HG03520 (cell line): ENCODE measurements around the gene SNAP47.

Experiments
- ATAC-seq: cut with Tn5 transposase; IDR thresholded peaks from one replicate; pipeline ENCODE4 v1.9.1; 2021; ENCODE audit warnings: mild to moderate bottlenecking, moderate library complexity; ENCODE audit not compliant: unreplicated experiment

Gene SNAP47

DNA sequence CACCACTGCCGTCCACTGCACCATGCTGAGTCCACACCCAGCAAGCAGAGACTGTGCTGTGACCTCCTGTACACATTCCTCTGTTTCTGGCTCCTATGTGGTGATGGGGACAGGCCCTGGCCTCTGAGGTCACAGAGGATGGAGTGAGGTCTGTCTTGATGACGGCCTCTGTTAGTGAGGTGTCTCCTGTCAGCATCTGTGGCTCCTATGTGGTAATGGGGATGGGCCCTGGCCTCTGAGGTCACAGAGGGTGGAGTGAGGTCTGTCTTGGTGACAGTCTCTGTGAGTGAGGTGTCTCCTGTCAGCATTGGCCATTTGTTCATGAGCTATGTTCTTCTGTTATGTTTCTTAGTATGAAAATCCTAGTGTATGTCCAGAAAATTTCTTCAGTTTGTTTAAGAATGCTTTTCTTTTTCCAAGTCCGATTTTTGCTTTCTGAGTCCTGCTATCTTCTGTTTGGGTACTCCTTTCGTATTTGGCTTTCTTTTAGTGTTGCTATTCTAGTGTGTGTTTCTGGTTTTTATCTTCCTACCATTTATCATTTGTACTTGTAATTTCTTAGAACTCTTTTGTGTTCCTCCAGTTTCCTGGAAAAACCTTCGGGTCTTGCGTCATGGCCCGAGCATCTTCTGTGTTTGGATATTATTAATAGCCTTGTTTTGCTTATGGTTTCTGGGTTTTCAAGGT lies 13.4 kb downstream of the SNAP47 start:
- ATAC-seq = no peak

- ATAC-seq = no peak
Observed at GRCh38 chr1:227749225-227749624, 14.0 kb downstream of the SNAP47 start.

DNA sequence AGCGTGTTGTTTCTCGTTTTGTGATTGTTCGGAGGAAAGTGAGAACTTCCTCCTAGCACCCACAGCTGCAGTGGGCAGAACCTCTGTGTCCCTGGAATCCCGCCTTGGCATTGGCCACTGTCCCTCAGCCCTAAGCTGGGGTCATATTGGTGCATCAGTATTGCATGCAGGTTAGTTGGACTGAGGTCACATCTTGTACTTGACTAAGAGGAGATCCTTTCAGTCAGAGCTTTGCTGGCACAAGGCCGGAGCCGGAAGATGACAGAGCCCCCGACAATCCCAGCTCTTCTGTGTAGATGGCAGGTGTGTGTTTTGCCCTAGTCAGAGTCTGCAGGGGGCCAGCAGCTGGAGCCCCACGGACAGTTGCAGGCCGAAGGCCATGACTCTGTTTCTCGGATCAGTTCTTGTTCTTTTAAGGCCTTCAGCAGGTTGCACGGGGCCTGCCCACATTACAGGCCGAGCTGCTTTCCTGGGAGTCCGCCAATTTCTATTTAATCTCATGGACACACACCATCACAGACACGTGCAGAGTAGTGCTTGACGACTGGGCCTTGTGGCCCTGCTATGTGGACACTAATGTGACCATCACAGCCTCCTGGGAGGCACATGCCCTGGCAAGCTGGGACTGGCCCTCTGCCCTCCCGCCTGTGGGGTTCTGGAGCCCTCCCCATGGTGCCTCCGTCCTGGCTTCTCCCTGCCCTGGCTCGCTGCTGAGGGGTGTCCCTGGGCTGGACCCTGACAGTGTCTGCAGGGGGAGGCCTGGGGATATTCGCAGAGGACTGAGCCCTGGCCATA lies 14.9 kb downstream of the SNAP47 start:
- no peak for ATAC-seq

GRCh38 chr1:227753999-227754711 lies 18.9 kb downstream of the SNAP47 start:
- no peak for ATAC-seq

DNA sequence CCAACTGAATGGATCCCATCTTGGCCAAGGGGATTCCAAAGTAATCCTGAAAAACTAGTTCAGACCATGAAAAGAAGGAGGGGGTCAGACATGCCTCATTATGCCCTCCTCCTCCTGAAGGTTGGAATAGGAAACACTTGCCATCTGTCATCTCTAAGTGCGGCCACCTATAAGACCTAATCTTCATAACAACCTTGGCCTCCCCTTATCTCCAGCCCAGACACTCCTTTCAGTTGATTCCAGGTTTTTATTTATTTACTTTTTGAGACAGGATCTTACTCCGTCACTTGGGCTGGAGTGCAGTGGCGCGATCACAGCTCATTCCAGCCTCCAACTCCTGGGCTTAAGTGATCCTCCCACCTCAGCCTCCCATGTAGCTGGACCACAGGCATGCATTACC lies 19.7 kb downstream of the SNAP47 start:
- no peak for ATAC-seq

GRCh38 chr1:227756172-227756959 lies 21.1 kb downstream of the SNAP47 start:
- no peak for ATAC-seq

DNA sequence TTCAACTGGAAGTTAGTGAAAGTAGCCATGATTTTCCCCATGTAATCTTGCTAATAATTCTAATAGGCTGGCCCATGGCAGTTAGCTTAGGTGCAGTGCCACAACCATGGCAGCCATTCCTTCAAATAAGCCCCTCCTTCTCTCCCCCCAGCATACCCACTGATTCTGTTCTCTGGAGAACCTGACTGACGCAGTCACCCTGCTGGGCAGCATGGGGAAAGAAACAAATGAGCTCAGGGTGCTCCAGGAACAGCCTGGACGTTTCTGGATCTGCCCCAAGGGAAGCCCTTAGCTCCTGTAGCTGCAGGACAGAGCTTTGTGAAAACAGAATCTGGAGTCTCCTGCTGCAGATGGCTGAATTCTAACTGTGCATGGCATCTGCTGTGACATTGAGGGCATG lies 22.5 kb downstream of the SNAP47 start:
- no peak for ATAC-seq

DNA sequence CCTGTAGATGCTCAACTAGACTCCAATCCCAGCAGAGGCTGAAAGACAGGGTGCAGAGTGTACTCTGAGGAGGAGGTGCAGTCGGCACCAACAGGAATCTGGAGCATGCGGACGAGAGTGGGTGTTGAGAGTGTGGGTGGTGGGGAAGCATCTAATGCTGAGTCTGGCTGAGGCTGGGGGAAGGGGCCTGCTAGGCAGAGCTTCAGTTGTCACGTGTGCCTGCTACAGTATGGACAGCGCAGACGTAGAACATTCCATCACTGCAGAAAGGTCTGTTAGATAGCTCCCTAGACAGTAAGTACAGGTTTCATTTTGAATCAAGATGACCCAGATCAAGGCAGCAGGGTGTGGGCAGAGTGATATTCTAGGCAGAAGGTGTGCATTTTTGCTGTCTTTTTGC lies 23.1 kb downstream of the SNAP47 start:
- no peak for ATAC-seq

DNA sequence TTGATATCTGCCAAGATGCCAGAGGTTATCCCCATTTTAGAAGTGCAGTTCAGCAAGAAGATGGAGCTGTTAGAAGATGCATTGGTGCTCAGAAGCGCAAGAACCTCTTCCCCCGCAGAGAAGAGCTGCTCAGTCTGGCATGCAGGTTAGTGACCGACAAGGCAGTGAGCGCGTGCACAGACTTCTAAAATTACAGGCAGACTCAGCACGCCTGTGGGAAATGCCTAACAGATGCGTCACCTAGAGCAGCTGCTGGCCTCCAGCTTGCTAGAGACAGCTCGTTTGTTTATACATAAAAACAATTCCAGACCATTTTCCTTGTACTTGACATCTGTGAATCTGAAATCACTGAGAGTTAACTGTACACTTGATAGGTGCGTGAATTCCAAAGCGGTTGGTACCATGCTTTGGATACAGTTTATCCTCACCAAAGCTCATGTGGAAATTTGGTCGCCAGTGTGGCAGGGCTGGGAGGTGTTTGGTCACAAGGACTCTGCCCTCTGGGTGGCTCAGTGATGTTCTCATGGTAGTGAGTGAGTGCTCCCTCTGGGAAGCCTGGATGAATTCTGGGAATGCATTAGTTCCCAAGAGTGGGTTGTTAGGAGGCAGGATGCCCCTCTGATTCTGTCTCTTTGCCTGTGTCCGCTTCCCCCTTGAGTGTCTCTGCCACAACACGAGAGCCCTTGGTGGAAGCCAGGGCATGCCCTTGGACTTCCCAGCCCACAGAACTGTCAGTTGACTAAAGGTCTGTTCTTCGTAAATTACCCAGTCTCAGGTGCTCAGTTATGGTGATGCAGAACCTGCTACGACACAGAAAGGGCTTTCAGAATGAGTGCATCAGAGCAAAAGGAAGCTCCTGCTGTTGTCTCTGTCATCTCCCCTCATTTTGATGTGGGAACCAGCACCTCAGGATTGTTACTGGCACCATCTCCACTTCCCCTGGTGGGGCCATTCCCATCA lies 24.4 kb downstream of the SNAP47 start:
- ATAC-seq = no peak

DNA sequence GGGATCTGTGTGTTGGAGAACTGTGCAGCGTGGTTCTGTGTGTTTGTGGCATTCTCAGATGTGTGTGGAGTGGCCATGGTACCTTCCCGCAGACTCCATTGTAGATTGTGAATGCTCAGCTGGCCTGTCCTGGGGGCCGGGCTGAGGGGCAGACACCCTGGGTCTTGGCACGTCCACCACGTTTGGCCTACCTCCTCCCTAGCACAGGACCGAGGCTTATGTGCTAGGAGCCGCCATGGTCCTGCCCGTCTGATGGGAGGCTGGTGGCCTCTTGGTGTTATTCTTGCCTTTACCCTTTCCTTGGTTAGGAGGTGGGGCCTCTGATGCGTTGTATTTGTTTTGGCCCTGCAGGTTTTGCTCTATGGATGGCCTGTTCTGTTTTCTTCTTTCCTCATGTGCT lies 25.1 kb downstream of the SNAP47 start:
- no peak for ATAC-seq

DNA sequence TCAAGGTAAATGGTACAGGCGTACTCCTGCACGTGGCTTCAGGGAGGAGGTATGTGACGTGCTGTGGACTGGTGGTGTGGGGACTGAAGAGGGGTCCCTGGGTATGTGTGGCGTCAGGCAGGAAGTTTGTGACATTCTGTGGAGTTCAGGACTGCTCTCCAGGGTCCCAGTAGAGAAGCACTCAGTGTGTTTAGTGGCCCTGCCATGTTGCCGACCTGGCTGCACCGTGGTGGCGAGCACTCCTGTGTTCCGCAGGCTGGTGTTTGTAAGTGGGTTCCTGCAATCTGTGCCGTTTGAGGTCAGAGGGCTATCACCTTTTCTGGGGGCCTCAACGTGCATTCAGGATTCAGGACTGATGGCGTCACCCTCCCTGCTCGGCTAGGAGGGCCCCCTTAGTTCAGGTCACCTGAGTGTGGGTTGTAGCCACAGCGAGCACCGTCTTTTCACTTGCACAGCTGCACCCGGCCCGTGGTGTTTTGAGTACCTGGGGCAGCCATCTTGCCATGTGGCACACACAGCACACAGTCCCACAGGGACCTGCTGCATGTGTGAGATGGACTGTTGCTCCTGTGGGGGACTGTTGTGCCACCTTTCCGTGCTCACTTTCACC lies 26.5 kb downstream of the SNAP47 start:
- ATAC-seq = no peak

GRCh38 chr1:227762231-227762911 lies 27.1 kb downstream of the SNAP47 start:
- ATAC-seq = peak; percentile 88

- ATAC-seq = no peak
Observed at GRCh38 chr1:227763246-227764018, 28.2 kb downstream of the SNAP47 start.

- ATAC-seq = no peak
Observed at GRCh38 chr1:227764019-227764391, 28.8 kb downstream of the SNAP47 start.

DNA sequence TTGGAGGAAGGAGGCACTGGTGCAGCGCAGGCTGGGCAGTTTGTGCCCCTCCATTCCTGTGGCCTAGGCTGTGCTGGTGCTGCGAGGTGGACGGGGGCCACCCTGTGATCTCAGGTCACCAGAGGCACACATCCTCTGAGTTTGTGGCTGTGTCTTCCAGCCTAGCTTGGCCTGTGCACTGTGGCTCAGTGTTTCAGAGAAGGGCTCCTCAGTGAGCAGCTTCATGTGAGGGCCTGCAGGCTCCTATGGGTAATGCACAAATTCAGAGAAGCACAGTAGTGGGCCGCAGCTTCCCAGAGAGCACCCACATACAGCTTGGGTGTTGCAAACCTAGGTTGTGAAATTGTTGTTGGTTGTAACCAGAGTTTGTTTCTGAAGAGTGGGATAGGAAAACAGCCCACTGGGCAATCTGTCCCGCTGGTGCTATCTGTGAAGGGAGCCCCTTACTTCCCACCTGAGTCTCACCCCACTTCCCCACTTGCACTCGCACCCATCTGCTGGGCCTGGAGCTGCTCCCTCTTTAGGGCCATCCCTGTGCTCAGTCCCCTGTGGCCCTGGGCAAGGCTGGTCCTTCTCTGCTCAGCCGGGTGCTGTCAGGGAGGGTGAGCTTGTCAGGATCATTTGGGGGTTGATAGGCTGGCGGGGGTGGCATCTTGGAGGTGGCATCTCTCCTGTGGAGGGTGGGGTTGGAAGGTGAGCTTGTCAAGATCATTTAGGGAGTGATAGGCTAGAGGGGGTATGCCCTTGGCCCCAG lies 30.2 kb downstream of the SNAP47 start:
- no peak for ATAC-seq

DNA sequence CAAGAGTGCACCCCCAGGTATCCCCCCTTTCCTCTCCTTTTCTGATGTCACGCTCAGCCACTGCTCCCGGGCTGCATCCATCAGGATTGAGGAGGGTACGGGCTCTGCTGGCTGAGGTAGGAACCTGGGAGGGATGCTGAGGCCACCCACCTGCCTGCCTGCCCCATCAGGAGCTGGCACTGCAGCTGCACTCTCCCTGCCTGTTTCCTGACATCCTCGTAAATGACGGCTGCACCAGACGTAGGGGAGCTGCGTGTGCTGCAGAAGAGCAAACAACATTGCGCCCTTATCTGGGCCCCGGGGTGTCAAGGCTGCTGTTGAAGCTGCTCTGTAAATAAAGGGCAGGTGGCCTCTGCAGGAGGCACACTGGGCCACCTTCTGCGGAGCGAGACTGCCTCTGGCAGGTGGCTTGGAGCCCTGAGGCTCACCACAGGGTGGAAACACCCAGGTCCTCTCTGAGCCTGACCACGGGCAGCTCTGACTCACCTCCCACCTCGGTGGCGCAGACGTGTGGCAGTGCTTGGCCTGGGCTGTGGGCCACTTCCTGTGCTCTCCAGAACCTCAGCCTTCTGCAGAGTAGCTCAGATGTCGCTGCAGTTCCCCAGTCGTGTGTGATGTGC lies 30.9 kb downstream of the SNAP47 start:
- ATAC-seq = no peak

- ATAC-seq = no peak
Observed at GRCh38 chr1:227766653-227767277, 31.5 kb downstream of the SNAP47 start.
